Stomach (tissue), 4 donors: ENCODE measurements around the gene ANKHD1.

Source experiments
- POLR2A ChIP-seq, 4 donors: fragments of 450-650 bp; IDR thresholded peaks; one replicate each; pipeline ENCODE4 v1.6.1; 2016; ENCODE audit warnings: antibody characterized with exemption in 4 of 4, control low read depth in 2 of 4, mild to moderate bottlenecking in 1 of 4, moderate library complexity in 1 of 4
- TF ChIP-seq, protein P1 (sequence below), 7 experiments: fragments of 450-650 bp in 4 of 7; fragments of 200-600 bp in 3 of 7; sonication (generic) in 3 of 7; IDR thresholded peaks; one replicate each; pipeline ENCODE4 v1.5.1; 2016 to 2019; ENCODE audit warnings: antibody characterized with exemption in 7 of 7, control low read depth in 2 of 7, mild to moderate bottlenecking in 1 of 7

GRCh38 chr5:140575309-140575708 lies 173.7 kb downstream of the ANKHD1 start:
- TF ChIP-seq, protein P1, sequence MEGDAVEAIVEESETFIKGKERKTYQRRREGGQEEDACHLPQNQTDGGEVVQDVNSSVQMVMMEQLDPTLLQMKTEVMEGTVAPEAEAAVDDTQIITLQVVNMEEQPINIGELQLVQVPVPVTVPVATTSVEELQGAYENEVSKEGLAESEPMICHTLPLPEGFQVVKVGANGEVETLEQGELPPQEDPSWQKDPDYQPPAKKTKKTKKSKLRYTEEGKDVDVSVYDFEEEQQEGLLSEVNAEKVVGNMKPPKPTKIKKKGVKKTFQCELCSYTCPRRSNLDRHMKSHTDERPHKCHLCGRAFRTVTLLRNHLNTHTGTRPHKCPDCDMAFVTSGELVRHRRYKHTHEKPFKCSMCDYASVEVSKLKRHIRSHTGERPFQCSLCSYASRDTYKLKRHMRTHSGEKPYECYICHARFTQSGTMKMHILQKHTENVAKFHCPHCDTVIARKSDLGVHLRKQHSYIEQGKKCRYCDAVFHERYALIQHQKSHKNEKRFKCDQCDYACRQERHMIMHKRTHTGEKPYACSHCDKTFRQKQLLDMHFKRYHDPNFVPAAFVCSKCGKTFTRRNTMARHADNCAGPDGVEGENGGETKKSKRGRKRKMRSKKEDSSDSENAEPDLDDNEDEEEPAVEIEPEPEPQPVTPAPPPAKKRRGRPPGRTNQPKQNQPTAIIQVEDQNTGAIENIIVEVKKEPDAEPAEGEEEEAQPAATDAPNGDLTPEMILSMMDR (IDR thresholded peaks at IDR 0.05), result peak in 4 of 7 experiments; percentile 20 to 39 (median 26)
- TF ChIP-seq POLR2A (IDR thresholded peaks at IDR 0.05), result no peak
